ENCODE measurements around the gene MAST2. TPM values are rescaled to one million over a fixed set of nuclear protein-coding genes. Genes with fewer than 3 reads are reported as not detected.

The MAST2 gene
- total and polyA plus RNA-seq, 9 of the 15 experiments (the other 6 are each of a cell fraction or from before 2014, with no cell fraction given) = 0.73 to 32.0 (median 17.8) TPM

- TF ChIP-seq, protein P1, sequence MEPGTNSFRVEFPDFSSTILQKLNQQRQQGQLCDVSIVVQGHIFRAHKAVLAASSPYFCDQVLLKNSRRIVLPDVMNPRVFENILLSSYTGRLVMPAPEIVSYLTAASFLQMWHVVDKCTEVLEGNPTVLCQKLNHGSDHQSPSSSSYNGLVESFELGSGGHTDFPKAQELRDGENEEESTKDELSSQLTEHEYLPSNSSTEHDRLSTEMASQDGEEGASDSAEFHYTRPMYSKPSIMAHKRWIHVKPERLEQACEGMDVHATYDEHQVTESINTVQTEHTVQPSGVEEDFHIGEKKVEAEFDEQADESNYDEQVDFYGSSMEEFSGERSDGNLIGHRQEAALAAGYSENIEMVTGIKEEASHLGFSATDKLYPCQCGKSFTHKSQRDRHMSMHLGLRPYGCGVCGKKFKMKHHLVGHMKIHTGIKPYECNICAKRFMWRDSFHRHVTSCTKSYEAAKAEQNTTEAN (CRISPR knock-in tag; IDR thresholded peaks at IDR 0.05) = 0 out of 2 replicates have a peak, but pooled peaks have one; percentile 55
- no peak; the same call in 1 of the 2 replicates for TF ChIP-seq NCOR1 (IDR thresholded peaks at IDR 0.05)
- TF ChIP-seq DACH1 (IDR thresholded peaks at IDR 0.05; ENCODE audit: partially characterized antibody) = peak; percentile 75
- TF ChIP-seq KAT2B (IDR thresholded peaks at IDR 0.05; ENCODE audit: low read depth, low read length) = no peak
- peak; percentile 37; the same call in 1 of the 2 replicates for TF ChIP-seq ZNF316 (IDR thresholded peaks at IDR 0.05)
- peak; percentile 62; the same call in 1 of the 2 replicates for TF ChIP-seq SMARCC2 (IDR thresholded peaks at IDR 0.05; ENCODE audit: low read depth)
- TF ChIP-seq, protein P2, sequence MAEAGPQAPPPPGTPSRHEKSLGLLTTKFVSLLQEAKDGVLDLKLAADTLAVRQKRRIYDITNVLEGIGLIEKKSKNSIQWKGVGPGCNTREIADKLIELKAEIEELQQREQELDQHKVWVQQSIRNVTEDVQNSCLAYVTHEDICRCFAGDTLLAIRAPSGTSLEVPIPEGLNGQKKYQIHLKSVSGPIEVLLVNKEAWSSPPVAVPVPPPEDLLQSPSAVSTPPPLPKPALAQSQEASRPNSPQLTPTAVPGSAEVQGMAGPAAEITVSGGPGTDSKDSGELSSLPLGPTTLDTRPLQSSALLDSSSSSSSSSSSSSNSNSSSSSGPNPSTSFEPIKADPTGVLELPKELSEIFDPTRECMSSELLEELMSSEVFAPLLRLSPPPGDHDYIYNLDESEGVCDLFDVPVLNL (CRISPR knock-in tag; IDR thresholded peaks at IDR 0.05; ENCODE audit: low read depth) = peak; percentile 56; the same call in 1 of the 2 replicates
- TF ChIP-seq NR2F6 (CRISPR knock-in tag; IDR thresholded peaks at IDR 0.05) = 0 out of 2 replicates have a peak, but pooled peaks have one; percentile 64
- TF ChIP-seq KAT8 (IDR thresholded peaks at IDR 0.05; ENCODE audit: low read depth) = no peak
- no peak for TF ChIP-seq IFI16 (CRISPR knock-in tag; IDR thresholded peaks at IDR 0.05)
These were observed 791 bp upstream of the MAST2 start (continued) for GRCh38 chr1:45802343-45803298.
